Loucy (cell line): ENCODE results near the gene MXD4.

ENCODE experiments used
- H2AFZ ChIP-seq: fragments of 200-600 bp; sonication (generic); 2 replicates; pipeline ENCODE4 v1.6.0; 2016; ENCODE audit warnings: antibody characterized with exemption, mild to moderate bottlenecking, low read length, moderate library complexity
- H3F3A ChIP-seq: fragments of 200-600 bp; 2 replicates; pipeline ENCODE4 v1.6.0; 2016; ENCODE audit warnings: antibody characterized with exemption, low read depth, mild to moderate bottlenecking
- H3K27me3 ChIP-seq: fragments of 200-600 bp; sonication (generic); 2 replicates; pipeline ENCODE4 v1.6.1; 2014; ENCODE audit warnings: low read length, mild to moderate bottlenecking; ENCODE audit not compliant: insufficient read depth, poor library complexity, severe bottlenecking
- H3K36me3 ChIP-seq: fragments of 200-600 bp; sonication (generic); 2 replicates; pipeline ENCODE4 v1.6.1; 2016; ENCODE audit warnings: low read length; ENCODE audit not compliant: insufficient read depth
- H3K4me1 ChIP-seq: fragments of 200-600 bp; sonication (generic); 2 replicates; pipeline ENCODE4 v1.5.1; 2014; ENCODE audit warnings: low read length, mild to moderate bottlenecking; ENCODE audit not compliant: insufficient read depth, poor library complexity, severe bottlenecking
- H3K4me2 ChIP-seq: fragments of 200-600 bp; sonication (generic); 2 replicates; pipeline ENCODE4 v1.6.0; 2014; ENCODE audit warnings: antibody characterized with exemption, low read length, low read depth, mild to moderate bottlenecking; ENCODE audit not compliant: poor library complexity, severe bottlenecking
- H3K4me3 ChIP-seq: fragments of 200-600 bp; sonication (generic); 2 replicates; pipeline ENCODE4 v1.5.1; 2014; ENCODE audit warnings: low read length, mild to moderate bottlenecking, mixed read lengths; ENCODE audit not compliant: poor library complexity, severe bottlenecking
- H3K79me2 ChIP-seq: fragments of 200-600 bp; sonication (generic); 2 replicates; pipeline ENCODE4 v1.6.1; 2014; ENCODE audit warnings: low read length; ENCODE audit not compliant: insufficient read depth
- H3K9ac ChIP-seq: fragments of 200-600 bp; sonication (generic); 2 replicates; pipeline ENCODE4 v1.6.0; 2014; ENCODE audit warnings: mild to moderate bottlenecking, low read depth, low read length, moderate library complexity; ENCODE audit not compliant: poor library complexity, severe bottlenecking
- H3K9me2 ChIP-seq: fragments of 200-600 bp; sonication (generic); replicated peaks from 2 replicates; pipeline ENCODE4 v1.6.1; 2016; ENCODE audit warnings: low read depth, low read length, mixed read lengths
- H3K9me3 ChIP-seq: fragments of 200-600 bp; sonication (generic); 2 replicates; pipeline ENCODE4 v1.6.1; 2014; ENCODE audit warnings: mild to moderate bottlenecking, antibody characterized with exemption, low read length, low read depth; ENCODE audit not compliant: insufficient read depth
- H4K20me1 ChIP-seq: fragments of 200-600 bp; sonication (generic); 2 replicates; pipeline ENCODE4 v1.6.0; 2014; ENCODE audit warnings: antibody characterized with exemption, low read length, mild to moderate bottlenecking; ENCODE audit not compliant: insufficient read depth, poor library complexity, severe bottlenecking
- EZH2phosphoT487 ChIP-seq: fragments of 200-600 bp; IDR thresholded peaks from 2 replicates; pipeline ENCODE4 v1.6.1; 2018; ENCODE audit warnings: antibody characterized with exemption, mild to moderate bottlenecking, moderate library complexity, borderline replicate concordance
- TF ChIP-seq, protein P1 (sequence below): fragments of 200-600 bp; sonication (generic); conservative IDR thresholded peaks from 2 replicates; pipeline ENCODE4 v1.5.1; 2014; ENCODE audit warnings: mild to moderate bottlenecking, antibody characterized with exemption, low read length

Gene MXD4

DNA sequence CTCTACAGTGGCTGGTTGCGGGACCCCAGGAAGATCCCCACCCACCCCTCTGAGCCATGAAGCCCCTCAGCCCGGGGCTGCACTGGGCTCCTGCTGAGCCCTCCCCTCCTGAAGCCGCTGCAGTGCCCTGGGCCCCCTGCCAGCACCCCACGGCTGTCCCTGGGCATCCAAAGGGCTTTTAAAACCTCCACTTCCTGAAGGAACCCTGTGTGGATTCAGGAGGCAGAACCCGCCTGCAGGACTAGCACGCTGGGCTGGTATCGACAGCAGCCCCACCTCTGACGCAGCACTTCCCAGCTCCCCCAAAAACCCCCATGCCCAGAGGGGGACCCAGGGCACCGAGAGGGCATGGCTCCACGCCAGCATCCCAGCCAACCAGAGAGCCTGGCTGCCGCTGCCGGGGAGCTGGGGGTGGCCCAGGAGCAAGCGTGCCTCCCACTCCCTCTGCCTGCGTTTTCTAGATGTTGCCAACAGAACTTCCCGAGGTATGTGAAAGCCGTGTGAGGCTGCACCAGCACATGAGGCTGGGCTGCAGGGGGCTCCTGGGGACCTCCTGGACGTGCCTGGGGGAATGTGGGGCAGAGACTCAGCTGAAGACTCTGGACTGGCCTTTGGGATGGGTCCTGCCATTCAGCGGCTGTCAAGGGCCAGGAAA is 6.3 kb downstream of the MXD4 start:
- H3K36me3 ChIP-seq, result peaks cover 14% of the 10 kb centered on the region; the same call in 1 of the 2 replicates

DNA sequence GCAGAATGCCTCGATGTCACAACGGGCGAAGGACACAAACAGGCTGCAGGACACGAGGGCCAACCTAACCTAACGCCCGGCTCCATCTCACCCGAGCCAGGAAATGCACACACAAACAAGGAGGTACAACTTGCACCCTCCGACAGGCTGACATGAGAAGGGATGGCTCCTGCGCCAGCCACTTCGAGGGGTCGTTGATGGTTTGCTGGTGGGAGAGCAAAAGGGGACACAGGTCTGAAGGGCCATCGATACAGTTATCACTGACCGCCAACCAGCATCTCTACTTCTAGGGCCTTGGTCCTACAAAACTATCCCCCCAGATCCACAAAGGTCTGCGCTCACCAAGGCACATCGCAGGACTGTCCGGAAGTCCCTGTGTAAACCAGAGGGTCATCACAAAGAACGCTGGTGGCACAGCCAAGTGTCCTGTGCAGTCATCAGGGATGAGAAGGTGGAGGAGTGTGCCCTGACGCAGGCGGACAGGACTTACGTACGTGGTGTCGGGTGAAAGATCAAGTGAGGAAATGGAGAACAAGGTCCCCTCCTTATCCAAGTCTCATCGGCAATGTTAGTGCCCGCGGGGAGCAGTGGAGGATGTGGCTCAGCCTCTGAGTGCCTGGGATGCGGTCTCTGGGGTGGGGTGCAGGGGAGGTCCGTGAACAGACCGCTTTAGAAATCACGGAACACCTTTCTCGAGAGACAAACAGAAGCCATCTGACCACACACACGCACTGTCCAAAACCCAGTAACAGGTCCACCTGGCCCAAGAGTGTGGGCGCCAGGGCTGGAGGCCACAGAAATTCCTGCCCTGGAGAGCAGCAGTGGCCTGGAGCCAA is 7.0 kb downstream of the MXD4 start:
- H3K36me3 ChIP-seq, result peaks cover 21% of the 10 kb centered on the region; the same call in 1 of the 2 replicates
- H3K4me1 ChIP-seq, result peaks cover 2% of the 10 kb centered on the region
- H2AFZ ChIP-seq, result no peak overlapping the region
- no peak for TF ChIP-seq EZH2phosphoT487
- TF ChIP-seq, protein P1, sequence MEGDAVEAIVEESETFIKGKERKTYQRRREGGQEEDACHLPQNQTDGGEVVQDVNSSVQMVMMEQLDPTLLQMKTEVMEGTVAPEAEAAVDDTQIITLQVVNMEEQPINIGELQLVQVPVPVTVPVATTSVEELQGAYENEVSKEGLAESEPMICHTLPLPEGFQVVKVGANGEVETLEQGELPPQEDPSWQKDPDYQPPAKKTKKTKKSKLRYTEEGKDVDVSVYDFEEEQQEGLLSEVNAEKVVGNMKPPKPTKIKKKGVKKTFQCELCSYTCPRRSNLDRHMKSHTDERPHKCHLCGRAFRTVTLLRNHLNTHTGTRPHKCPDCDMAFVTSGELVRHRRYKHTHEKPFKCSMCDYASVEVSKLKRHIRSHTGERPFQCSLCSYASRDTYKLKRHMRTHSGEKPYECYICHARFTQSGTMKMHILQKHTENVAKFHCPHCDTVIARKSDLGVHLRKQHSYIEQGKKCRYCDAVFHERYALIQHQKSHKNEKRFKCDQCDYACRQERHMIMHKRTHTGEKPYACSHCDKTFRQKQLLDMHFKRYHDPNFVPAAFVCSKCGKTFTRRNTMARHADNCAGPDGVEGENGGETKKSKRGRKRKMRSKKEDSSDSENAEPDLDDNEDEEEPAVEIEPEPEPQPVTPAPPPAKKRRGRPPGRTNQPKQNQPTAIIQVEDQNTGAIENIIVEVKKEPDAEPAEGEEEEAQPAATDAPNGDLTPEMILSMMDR, result no peak
- H3K9ac ChIP-seq, result no peak overlapping the region
- no peaks in the 10 kb centered on the region for H3K9me2 ChIP-seq
- H3K9me3 ChIP-seq, result no peaks in the 10 kb centered on the region
- no peaks in the 10 kb centered on the region for H3F3A ChIP-seq
- H4K20me1 ChIP-seq, result peaks cover 42% of the 10 kb centered on the region
- H3K27me3 ChIP-seq, result no peaks in the 10 kb centered on the region
- peaks cover 40% of the 10 kb centered on the region for H3K79me2 ChIP-seq
- no peak overlapping the region for H3K4me3 ChIP-seq
- H3K4me2 ChIP-seq, result no peak overlapping the region

More for the DNA sequence above, 6.3 kb downstream of the MXD4 start:
- no peak for TF ChIP-seq EZH2phosphoT487
- TF ChIP-seq, protein P1, result no peak
- H3K9ac ChIP-seq, result no peak overlapping the region
- H3K4me2 ChIP-seq, result no peak overlapping the region
- peaks cover 10% of the 10 kb centered on the region for H3K4me1 ChIP-seq
- no peak overlapping the region for H3K4me3 ChIP-seq
- H3K27me3 ChIP-seq, result no peaks in the 10 kb centered on the region
- no peaks in the 10 kb centered on the region for H3K9me3 ChIP-seq
- no peaks in the 10 kb centered on the region for H3F3A ChIP-seq
- no peak overlapping the region for H2AFZ ChIP-seq
- peaks cover 48% of the 10 kb centered on the region for H3K79me2 ChIP-seq
- no peaks in the 10 kb centered on the region for H3K9me2 ChIP-seq
- H4K20me1 ChIP-seq, result peaks cover 49% of the 10 kb centered on the region

DNA sequence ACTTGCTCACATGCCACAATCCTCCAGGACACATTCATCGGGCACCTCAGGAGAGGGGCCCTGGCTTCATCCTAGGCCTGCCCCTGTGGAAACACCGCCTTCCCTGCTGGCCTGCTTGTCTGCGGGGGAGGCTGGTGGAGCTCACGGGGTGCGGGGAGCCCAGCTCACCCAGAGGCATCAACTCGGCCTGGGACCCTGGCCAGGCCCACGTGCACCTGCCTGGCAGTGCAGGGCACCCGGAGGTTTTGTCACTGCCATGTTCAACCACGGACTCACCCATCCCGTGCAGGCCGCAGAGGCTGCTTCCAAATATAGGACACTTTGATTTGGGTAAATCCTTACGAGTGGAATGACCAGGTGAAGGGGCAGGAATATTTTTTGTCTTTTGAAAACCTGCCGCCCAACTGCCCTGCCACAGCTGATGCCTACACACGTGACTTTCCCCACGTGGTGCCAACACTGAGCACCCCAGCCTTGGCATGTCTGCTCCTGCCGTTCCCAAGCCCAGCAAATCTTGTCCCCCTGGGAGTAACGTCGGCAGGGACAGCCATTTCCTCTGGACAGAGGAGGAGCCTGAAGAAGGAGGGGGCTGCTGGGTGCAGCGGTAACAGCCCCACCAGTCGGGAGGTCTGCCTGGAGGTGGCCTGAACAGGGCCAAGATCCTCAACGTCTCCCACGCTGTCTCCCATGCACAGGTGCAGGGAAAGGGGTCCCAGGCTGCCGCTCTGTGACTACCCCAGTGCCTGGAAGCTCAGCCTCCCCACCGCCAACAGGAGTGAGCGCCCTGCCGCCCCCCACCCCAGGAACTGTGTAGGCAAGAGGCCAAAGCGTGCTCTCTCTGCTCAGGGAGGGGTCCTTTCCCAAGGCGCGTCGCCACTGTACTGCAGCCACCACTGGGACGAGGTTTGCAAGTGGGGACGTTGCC is 8.5 kb downstream of the MXD4 start:
- Histone ChIP-seq H3K9ac (no peak overlapping the region), H3K4me3 (no peak overlapping the region), H3K27me3 (no peaks in the 10 kb centered on the region), H3K9me2 (no peaks in the 10 kb centered on the region), H3K9me3 (no peaks in the 10 kb centered on the region), H3K4me2 (no peak overlapping the region), H4K20me1 (peaks cover 28% of the 10 kb centered on the region), H3F3A (no peaks in the 10 kb centered on the region), H2AFZ (no peak overlapping the region), H3K36me3 (peaks cover 34% of the 10 kb centered on the region; the same call in 1 of the 2 replicates), H3K4me1 (no peaks in the 10 kb centered on the region), H3K79me2 (peaks cover 26% of the 10 kb centered on the region; the same call in 1 of the 2 replicates)
- TF ChIP-seq, protein P1, result no peak
- TF ChIP-seq EZH2phosphoT487, result no peak
